WTC11 (cell line): ENCODE data around the gene SYTL5. TPM values are rescaled to one million over a fixed set of nuclear protein-coding genes. Genes with fewer than 3 reads are reported as not detected.

Experiments used
- ATAC-seq: fragments of 200-7000 bp; cut with Tn5 transposase; 2 replicates; pipeline ENCODE4 v1.10.0; 2021; ENCODE audit warnings: mild to moderate bottlenecking, moderate library complexity
- CTCF ChIA-PET: fragments of 300-600 bp; sonication (Branson Sonifier 250); formaldehyde crosslinking; loops from one replicate; lab custom pipeline; 2021; ENCODE audit warnings: antibody characterized with exemption; lab: Charles Lee
- POLR2A ChIA-PET: fragments of 350-600 bp; sonication (Branson Sonifier 250); formaldehyde crosslinking; loops from one replicate; lab custom pipeline; 2021; ENCODE audit warnings: antibody characterized with exemption; lab: Charles Lee
- DNase-seq: peaks from one replicate; pipeline ENCODE4 v3.0.0; 2021; ENCODE audit warnings: low spot score
- H3K27ac Mint-ChIP-seq: 2 replicates; pipeline ENCODE4 v1.8.0; 2021; ENCODE audit warnings: mixed read lengths
- H3K27me3 Mint-ChIP-seq: 2 replicates; pipeline ENCODE4 v1.8.0; 2021; ENCODE audit warnings: low read depth, mild to moderate bottlenecking, moderate library complexity, mixed read lengths
- H3K36me3 Mint-ChIP-seq: 2 replicates; pipeline ENCODE4 v1.8.0; 2021; ENCODE audit warnings: mixed read lengths
- H3K4me1 Mint-ChIP-seq: 2 replicates; pipeline ENCODE4 v1.8.0; 2022; ENCODE audit warnings: mixed read lengths
- H3K4me3 Mint-ChIP-seq: 2 replicates; pipeline ENCODE4 v1.8.0; 2021; ENCODE audit warnings: mild to moderate bottlenecking, moderate library complexity, mixed read lengths
- H3K9me3 Mint-ChIP-seq: 2 replicates; pipeline ENCODE4 v1.8.0; 2021; ENCODE audit warnings: mixed read lengths
- AR ChIP-seq: fragments of 250-450 bp; sonication (Bioruptor Pico); IDR thresholded peaks from 2 replicates; pipeline ENCODE4 v1.9.0; 2021; ENCODE audit warnings: mild to moderate bottlenecking
- ARID4B ChIP-seq: sonication (generic); formaldehyde crosslinking; IDR thresholded peaks from 2 replicates; pipeline ENCODE4 v1.8.0; 2023; ENCODE audit warnings: missing genetic modification reagents, mild to moderate bottlenecking, borderline replicate concordance
- ATF1 ChIP-seq: sonication (generic); formaldehyde crosslinking; IDR thresholded peaks from 2 replicates; pipeline ENCODE4 v1.8.1; 2023; ENCODE audit warnings: mild to moderate bottlenecking, moderate library complexity, missing genetic modification reagents
- ATF6 ChIP-seq: sonication (generic); formaldehyde crosslinking; IDR thresholded peaks from 2 replicates; pipeline ENCODE4 v1.8.1; 2023; ENCODE audit warnings: mild to moderate bottlenecking, missing genetic modification reagents
- CREM ChIP-seq: sonication (generic); formaldehyde crosslinking; IDR thresholded peaks from 2 replicates; pipeline ENCODE4 v1.8.1; 2022; ENCODE audit warnings: mild to moderate bottlenecking, missing genetic modification reagents, moderate library complexity
- E2F4 ChIP-seq: sonication (generic); formaldehyde crosslinking; IDR thresholded peaks from 2 replicates; pipeline ENCODE4 v1.8.1; 2022; ENCODE audit warnings: low read depth, mild to moderate bottlenecking, moderate library complexity, missing genetic modification reagents, borderline replicate concordance
- E2F5 ChIP-seq: sonication (generic); formaldehyde crosslinking; IDR thresholded peaks from 2 replicates; pipeline ENCODE4 v1.8.1; 2022; ENCODE audit warnings: mild to moderate bottlenecking, moderate library complexity, missing genetic modification reagents
- JAZF1 ChIP-seq: fragments of 250-450 bp; sonication (Bioruptor Pico); IDR thresholded peaks from 2 replicates; pipeline ENCODE4 v1.9.0; 2021; ENCODE audit warnings: moderate library complexity, mild to moderate bottlenecking, inconsistent platforms
- KAT7 ChIP-seq: sonication (generic); formaldehyde crosslinking; IDR thresholded peaks from 2 replicates; pipeline ENCODE4 v1.8.1; 2023; ENCODE audit warnings: missing genetic modification reagents, mild to moderate bottlenecking, borderline replicate concordance
- NFATC4 ChIP-seq: fragments of 250-450 bp; sonication (Bioruptor Pico); IDR thresholded peaks from 2 replicates; pipeline ENCODE4 v1.9.0; 2021; ENCODE audit warnings: mild to moderate bottlenecking
- NFE2L1 ChIP-seq: sonication (generic); formaldehyde crosslinking; IDR thresholded peaks from 2 replicates; pipeline ENCODE4 v1.8.1; 2023; ENCODE audit warnings: missing genetic modification reagents
- OVOL2 ChIP-seq: fragments of 250-450 bp; sonication (Bioruptor Pico); IDR thresholded peaks from 2 replicates; pipeline ENCODE4 v1.9.0; 2021; ENCODE audit warnings: mild to moderate bottlenecking, borderline replicate concordance
- PREB ChIP-seq: sonication (generic); formaldehyde crosslinking; IDR thresholded peaks from 2 replicates; pipeline ENCODE4 v1.8.1; 2022; ENCODE audit warnings: mild to moderate bottlenecking, missing genetic modification reagents, moderate library complexity, borderline replicate concordance
- PRRX2 ChIP-seq: fragments of 250-450 bp; sonication (Bioruptor Pico); IDR thresholded peaks from 2 replicates; pipeline ENCODE4 v1.8.0; 2021; ENCODE audit warnings: mild to moderate bottlenecking
- SMAD3 ChIP-seq: sonication (generic); formaldehyde crosslinking; IDR thresholded peaks from 2 replicates; pipeline ENCODE4 v1.8.0; 2022; ENCODE audit warnings: missing genetic modification reagents, mild to moderate bottlenecking, borderline replicate concordance
- USF2 ChIP-seq: sonication (generic); formaldehyde crosslinking; IDR thresholded peaks from 2 replicates; pipeline ENCODE4 v1.8.1; 2023; ENCODE audit warnings: mild to moderate bottlenecking, missing genetic modification reagents, moderate library complexity
- ZBTB43 ChIP-seq: sonication (generic); formaldehyde crosslinking; IDR thresholded peaks from 2 replicates; pipeline ENCODE4 v1.8.1; 2023; ENCODE audit warnings: mild to moderate bottlenecking, missing genetic modification reagents
- ZNF512 ChIP-seq: sonication (generic); formaldehyde crosslinking; IDR thresholded peaks from 2 replicates; pipeline ENCODE4 v1.8.1; 2022; ENCODE audit warnings: missing genetic modification reagents, borderline replicate concordance
- ZNF671 ChIP-seq: fragments of 250-450 bp; sonication (Bioruptor Pico); IDR thresholded peaks from 2 replicates; pipeline ENCODE4 v1.8.0; 2021; ENCODE audit warnings: mild to moderate bottlenecking
- total RNA-seq: library from RNA; stranded (reverse); gene quantifications from 3 replicates; pipeline ENCODE4 v1.2.3, GENCODE V29; 2021

SYTL5 gene
- total RNA-seq, 1 experiment from 2014 or later, result 0.26 TPM

GRCh38 chrX:38045538-38046096, 39.3 kb downstream of the SYTL5 start:
- no peak overlapping the region for H3K4me3 Mint-ChIP-seq
- no peak for DNase-seq
- no peak for TF ChIP-seq SMAD3 (CRISPR knock-in tag)
- TF ChIP-seq E2F5, result no peak
- no peak for TF ChIP-seq ATF1
- TF ChIP-seq ZNF671 (CRISPR knock-in tag), result no peak
- no peak for TF ChIP-seq CREM (CRISPR knock-in tag)
- TF ChIP-seq PREB (CRISPR knock-in tag), result no peak
- no peak for TF ChIP-seq NFE2L1 (CRISPR knock-in tag)
- TF ChIP-seq NFATC4 (CRISPR knock-in tag), result no peak
- TF ChIP-seq PRRX2 (CRISPR knock-in tag), result no peak
- no peak for TF ChIP-seq ZBTB43 (CRISPR knock-in tag)
- no peak for TF ChIP-seq OVOL2 (CRISPR knock-in tag)
- no peak for TF ChIP-seq JAZF1 (CRISPR knock-in tag)
- no peak for TF ChIP-seq ARID4B
- no peak for TF ChIP-seq ZNF512 (CRISPR knock-in tag)
- no peak for TF ChIP-seq USF2 (CRISPR knock-in tag)
- TF ChIP-seq ATF6 (CRISPR knock-in tag), result no peak
- TF ChIP-seq AR, result no peak
- no peak for TF ChIP-seq KAT7 (CRISPR knock-in tag)
- TF ChIP-seq E2F4 (CRISPR knock-in tag), result no peak
- no peaks in the 10 kb centered on the region for H3K4me1 Mint-ChIP-seq
- POLR2A ChIA-PET, result no interaction called here
- no peak for ATAC-seq
- H3K36me3 Mint-ChIP-seq, result no peaks in the 10 kb centered on the region
- H3K27ac Mint-ChIP-seq, result no peak overlapping the region
- CTCF ChIA-PET, result no interaction called here
- no peaks in the 10 kb centered on the region for H3K27me3 Mint-ChIP-seq
- no peaks in the 10 kb centered on the region for H3K9me3 Mint-ChIP-seq
